K562 (cell line): ENCODE data around the gene DAPK1. TPM values are rescaled to one million over a fixed set of nuclear protein-coding genes. Genes with fewer than 3 reads are reported as not detected.
A peak's percentile ranks its signal among the peaks of the same experiment; 100 is the strongest.

ENCODE experiments used
- ATAC-seq: fragments of 200-7000 bp; cut with Tn5 transposase; 3 replicates; pipeline ENCODE4 v1.9.1; 2020; ENCODE audit warnings: moderate library complexity
- BruUV-seq: library from RNA; stranded (reverse); fragments of 400-500 nt; replicated peaks from 2 replicates; lab custom pipeline; 2021; lab: Mats Ljungman, UMichigan
- CTCF ChIA-PET: fragments of 300-600 bp; formaldehyde crosslinking; extraction: SDS; loops from one replicate; lab custom pipeline; 2021; ENCODE audit warnings: low intra/inter-chr PET ratio; lab: Yijun Ruan, JAX
- POLR2A ChIA-PET: fragments of 300-600, 350-650 bp; sonication (Branson Sonifier 250); formaldehyde crosslinking; extraction: SDS; loops from one replicate; lab custom pipeline; 2021; ENCODE audit warnings: antibody characterized with exemption, inconsistent platforms; lab: Yijun Ruan, JAX
- DNase-seq, 4 experiments: peaks; one replicate each; pipeline versions ENCODE4 v3.0.0 to v3.0.0-alpha.2; 2011 to 2018; ENCODE audit warnings: low spot score in 3 of 4, mixed read lengths in 3 of 4; ENCODE audit errors: extremely low read depth in 1 of 4
- FAIRE-seq: peaks from 2 replicates; lab custom pipeline; 2011; peaks lifted over from hg19 to GRCh38; lab: Jason Lieb, UNC
- H2AFZ ChIP-seq: 2 replicates; pipeline ENCODE4 v1.6.0; 2011; ENCODE audit warnings: low read depth, low read length, control low read depth, inconsistent platforms
- H3K27ac ChIP-seq: fragments of 200-600 bp; 3 replicates; pipeline ENCODE4 v1.8.0; 2011; ENCODE audit warnings: low read depth, mild to moderate bottlenecking, control low read depth, inconsistent platforms, low read length, moderate library complexity, mixed read lengths; ENCODE audit errors: extremely low read depth
- H3K27me3 ChIP-seq, 2 experiments: fragments of 300-600 bp in 1 of 2; 2 replicates in 1 of 2; 3 replicates in 1 of 2; pipeline versions ENCODE4 v1.6.0 to v1.8.0; 2011; ENCODE audit warnings: inconsistent platforms in 2 of 2, low read length in 2 of 2, mild to moderate bottlenecking in 1 of 2, mixed read lengths in 1 of 2, moderate library complexity in 1 of 2; ENCODE audit not compliant: control insufficient read depth in 2 of 2, insufficient read depth in 2 of 2
- H3K36me3 ChIP-seq: fragments of 300-600 bp; 3 replicates; pipeline ENCODE4 v1.8.0; 2011; ENCODE audit warnings: mild to moderate bottlenecking, low read length, inconsistent platforms; ENCODE audit not compliant: control insufficient read depth, insufficient read depth
- H3K4me1 ChIP-seq, 2 experiments: fragments of 200-600 bp in 1 of 2; replicated peaks in 1 of 2; 2 replicates in 1 of 2; 3 replicates in 1 of 2; pipeline versions ENCODE4 v1.5.1 to v1.8.0; 2011; ENCODE audit warnings: inconsistent platforms in 2 of 2, low read length in 2 of 2, mild to moderate bottlenecking in 1 of 2, mixed read lengths in 1 of 2, moderate library complexity in 1 of 2; ENCODE audit not compliant: control insufficient read depth in 2 of 2, insufficient read depth in 2 of 2
- H3K4me2 ChIP-seq: 2 replicates; pipeline ENCODE4 v1.6.1; 2011; ENCODE audit warnings: low read length, control low read depth, inconsistent platforms, mixed read lengths; ENCODE audit not compliant: insufficient read depth
- H3K4me3 ChIP-seq: fragments of 200-600 bp; sonication (generic), shearing (Covaris generic); 2 replicates; pipeline ENCODE4 v1.5.1; 2016; ENCODE audit warnings: control low read depth, inconsistent platforms
- H3K79me2 ChIP-seq: fragments of 200-600 bp; 3 replicates; pipeline ENCODE4 v1.8.0; 2011; ENCODE audit warnings: low read length, inconsistent platforms; ENCODE audit not compliant: control insufficient read depth, insufficient read depth
- H3K9ac ChIP-seq, 2 experiments: 2 replicates each; pipeline versions ENCODE4 v1.6.0 to v1.6.1; 2011; ENCODE audit warnings: low read depth in 2 of 2, low read length in 2 of 2, control low read depth in 1 of 2, inconsistent platforms in 1 of 2, mild to moderate bottlenecking in 1 of 2, mixed read lengths in 1 of 2; ENCODE audit not compliant: insufficient read depth in 1 of 2
- H3K9me1 ChIP-seq: one replicate; pipeline ENCODE4 v1.6.0; 2011; ENCODE audit warnings: inconsistent platforms, mild to moderate bottlenecking, low read length, moderate library complexity; ENCODE audit not compliant: control insufficient read depth, insufficient read depth
- H3K9me3 ChIP-seq: replicated peaks from 2 replicates; pipeline ENCODE4 v1.5.1; 2011; ENCODE audit warnings: low read depth, low read length, inconsistent platforms; ENCODE audit not compliant: control insufficient read depth, insufficient read depth
- H4K20me1 ChIP-seq: replicated peaks from 2 replicates; pipeline ENCODE4 v1.6.1; 2011; ENCODE audit warnings: low read length, inconsistent platforms, mixed read lengths; ENCODE audit not compliant: control insufficient read depth, insufficient read depth
- ATF7 ChIP-seq: fragments of 450-650 bp; IDR thresholded peaks from 2 replicates; pipeline ENCODE4 v1.7.1; 2014; ENCODE audit warnings: mild to moderate bottlenecking, moderate library complexity
- ELK3 ChIP-seq: fragments of 450-650 bp; formaldehyde crosslinking; IDR thresholded peaks from 2 replicates; pipeline ENCODE4 v1.4.0; 2020; ENCODE audit warnings: mild to moderate bottlenecking
- MYBL2 ChIP-seq, 2 experiments: fragments of 450-650 bp in 1 of 2; sonication (generic) in 1 of 2; formaldehyde crosslinking in 1 of 2; IDR thresholded peaks; 2 replicates each; pipeline versions ENCODE4 v1.6.1 to v1.8.1; 2017 to 2022; ENCODE audit warnings: borderline replicate concordance in 1 of 2, inconsistent platforms in 1 of 2, low read depth in 1 of 2, mild to moderate bottlenecking in 1 of 2, missing genetic modification reagents in 1 of 2, moderate library complexity in 1 of 2
- PHB2 ChIP-seq: fragments of 450-650 bp; IDR thresholded peaks from 2 replicates; pipeline ENCODE4 v1.6.1; 2017; ENCODE audit warnings: low read depth
- SLC30A9 ChIP-seq: fragments of 250-450 bp; sonication (Bioruptor Pico); IDR thresholded peaks from 2 replicates; pipeline ENCODE4 v1.8.0; 2022; ENCODE audit warnings: mild to moderate bottlenecking, moderate library complexity
- U2AF2 ChIP-seq: fragments of 200-400 bp; formaldehyde crosslinking; optimal IDR thresholded peaks from 2 replicates; pipeline ENCODE3; 2017; ENCODE audit warnings: low read depth, mild to moderate bottlenecking, low read length
- ZNF592 ChIP-seq: fragments of 450-650 bp; IDR thresholded peaks from 2 replicates; pipeline ENCODE4 v1.6.1; 2017; ENCODE audit warnings: antibody characterized with exemption, mild to moderate bottlenecking
- ZNF695 ChIP-seq: fragments of 450-650 bp; formaldehyde crosslinking; IDR thresholded peaks from 2 replicates; pipeline ENCODE4 v1.4.0; 2020; ENCODE audit warnings: mild to moderate bottlenecking, moderate library complexity
- WGBS: fragments of 100-300 bp; shearing (Covaris generic); methylation state at CpG from one replicate; pipeline ENCODE4 v1.1.6; 2016; ENCODE audit warnings: low coverage, mixed read lengths; ENCODE audit not compliant: insufficient coverage; ENCODE audit errors: missing lambda C conversion rate; 5-methylcytosine and 5-hydroxymethylcytosine counted together
- in situ Hi-C: fragments of 300-500 bp; cut with MboI; formaldehyde crosslinking; loops from 4 replicates; pipeline ENCODE4 v1.15.0; 2018; ENCODE audit warnings: inconsistent platforms, mixed read lengths
- intact Hi-C: fragments of 100-400 bp; cut with micrococcal nuclease; formaldehyde crosslinking; loops from 2 replicates; pipeline ENCODE4 v1.14.2; 2022
- polyA plus RNA-seq, 8 experiments: library from polyadenylated mRNA; depleted of rRNA in 4 of 8; stranded (reverse) in 5 of 8; unstranded in 3 of 8; fragments of >200 nt; fragmentation: Nextera tagmentation in 2 of 8; fragmentation: Illumina TruSeq in 1 of 8; extraction: Ambion mirVana in 2 of 8; extraction: Trizol in 1 of 8; gene quantifications; 2 replicates each; pipeline versions ENCODE4 v1.2.1 to v1.2.3, GENCODE V29; 2011 to 2014; ENCODE audit warnings: inconsistent platforms in 1 of 8, missing spikeins in 1 of 8
- total RNA-seq, 7 experiments: library from RNA; depleted of rRNA in 6 of 7; stranded (reverse); fragments of >200 nt in 6 of 7; fragmentation: Illumina TruSeq in 2 of 7; extraction: Trizol in 2 of 7; gene quantifications; 2 replicates each; pipeline versions ENCODE4 v1.2.1 to v1.2.3, GENCODE V29; 2011 to 2021; ENCODE audit warnings: low replicate concordance in 1 of 7

Gene DAPK1
- total and polyA plus RNA-seq, 9 of the 15 experiments (the other 6 are each of a cell fraction or from before 2014, with no cell fraction given) = 1.7 to 26.4 (median 15.8) TPM

GRCh38 chr9:87590996-87591395 is 93.3 kb downstream of the DAPK1 start (continued):
- no peak for TF ChIP-seq ZNF592
- TF ChIP-seq ATF7 = no peak
- TF ChIP-seq U2AF2 = no peak

- no peak overlapping the region for H3K4me3 ChIP-seq
- H3K4me1 ChIP-seq = peaks cover 17 to 32% of the 10 kb centered on the region in 2 experiments; a peak in 4 of 5 replicates
- intact Hi-C loops = no loop called here
- H3K27me3 ChIP-seq = no peaks in the 10 kb centered on the region
- WGBS = 6% methylated on average over 12 of the region's 15 CpGs
- peak overlapping the region; percentile 13 to 78; a peak in 2 of 4 replicates for H3K9ac ChIP-seq
- ChIA-PET POLR2A (interaction anchor here (0.7 to 1.0 kb wide), 3 partner anchors 12 to 31 kb away, joined by 3 read pairs; no protein-coding TSS in a partner anchor), CTCF (no interaction called here)
- in situ Hi-C loops = no loop called here
- H4K20me1 ChIP-seq = peaks cover 3% of the 10 kb centered on the region
- ATAC-seq = peak; percentile 94
- peak overlapping the region; percentile 60 for H3K27ac ChIP-seq
- H3K79me2 ChIP-seq = peaks cover 3% of the 10 kb centered on the region; the same call in 1 of the 3 replicates
- peak overlapping the region; percentile 43 for H3K4me2 ChIP-seq
- FAIRE-seq = peak; percentile 92
- H3K9me3 ChIP-seq = no peaks in the 10 kb centered on the region
- H3K9me1 ChIP-seq = no peaks in the 10 kb centered on the region
- H2AFZ ChIP-seq = peak overlapping the region; percentile 71
- DNase-seq = peak; percentile 52 to 84 (median 62)
- no peaks in the 10 kb centered on the region for H3K36me3 ChIP-seq
- no TSS peak for BruUV-seq
- TF ChIP-seq MYBL2 (IDR thresholded peaks at IDR 0.05; ENCODE audit: low read depth) = no peak
- no peak for TF ChIP-seq MYBL2 (CRISPR knock-in tag; IDR thresholded peaks at IDR 0.05; ENCODE audit: borderline replicate concordance)
- TF ChIP-seq ELK3 (CRISPR knock-in tag) = no peak
- TF ChIP-seq SLC30A9 = no peak
- no peak for TF ChIP-seq ZNF695 (CRISPR knock-in tag)
- TF ChIP-seq PHB2 = no peak
Observed at GRCh38 chr9:87592554-87593358, 95.1 kb downstream of the DAPK1 start.
